PC-3 (cell line): ENCODE data around the gene ADGRF3. TPM values are rescaled to one million over a fixed set of nuclear protein-coding genes. Genes with fewer than 3 reads are reported as not detected.

Experiments
- ATAC-seq: fragments of 200-7000 bp; cut with Tn5 transposase; 2 replicates; pipeline ENCODE4 v1.9.1; 2020; ENCODE audit warnings: mild to moderate bottlenecking, moderate library complexity
- BruUV-seq: library from RNA; stranded (reverse); fragments of 400-500 nt; replicated peaks from 2 replicates; lab custom pipeline; 2021; lab: Mats Ljungman, UMichigan
- CTCF ChIA-PET: fragments of 300-600 bp; sonication (Branson Sonifier 250); formaldehyde crosslinking; loops from one replicate; lab custom pipeline; 2022; ENCODE audit warnings: antibody characterized with exemption; lab: Charles Lee
- POLR2A ChIA-PET: fragments of 300-600 bp; sonication (Branson Sonifier 250); formaldehyde crosslinking; loops from one replicate; lab custom pipeline; 2022; ENCODE audit warnings: antibody characterized with exemption; ENCODE audit not compliant: unreplicated experiment; lab: Charles Lee
- DNase-seq: peaks from one replicate; pipeline ENCODE4 v3.0.0-alpha.2; 2015
- H2AFZ ChIP-seq: fragments of 300-600 bp; sonication (generic); 2 replicates; pipeline ENCODE4 v1.6.0; 2016; ENCODE audit warnings: antibody characterized with exemption, low read length
- H3F3A ChIP-seq: fragments of 300-600 bp; sonication (generic); one replicate; pipeline ENCODE4 v1.6.0; 2017; ENCODE audit warnings: antibody characterized with exemption, low read length, control low read depth, mild to moderate bottlenecking; ENCODE audit not compliant: unreplicated experiment
- H3K27ac ChIP-seq: fragments of 300-600 bp; sonication (generic); 2 replicates; pipeline ENCODE4 v1.5.1; 2016; ENCODE audit warnings: mild to moderate bottlenecking, low read length
- H3K27me3 ChIP-seq: fragments of 300-600 bp; sonication (generic); 2 replicates; pipeline ENCODE4 v1.6.1; 2016; ENCODE audit warnings: low read length, mixed read lengths
- H3K36me3 ChIP-seq: fragments of 300-600 bp; sonication (generic); 2 replicates; pipeline ENCODE4 v1.6.1; 2016; ENCODE audit warnings: low read depth, mixed run types, low read length, mixed read lengths
- H3K4me1 ChIP-seq: fragments of 300-600 bp; sonication (generic); 2 replicates; pipeline ENCODE4 v1.5.1; 2016; ENCODE audit warnings: low read length; ENCODE audit not compliant: insufficient read depth
- H3K4me2 ChIP-seq: fragments of 300-600 bp; sonication (generic); 2 replicates; pipeline ENCODE4 v1.6.0; 2016; ENCODE audit warnings: low read length
- H3K4me3 ChIP-seq: fragments of 300-600 bp; sonication (generic); 2 replicates; pipeline ENCODE4 v1.5.1; 2016; ENCODE audit warnings: mild to moderate bottlenecking, low read length, mixed read lengths
- H3K79me2 ChIP-seq: fragments of 300-600 bp; sonication (generic); 2 replicates; pipeline ENCODE4 v1.6.1; 2017; ENCODE audit warnings: low read length, mixed read lengths
- H3K9ac ChIP-seq: fragments of 300-600 bp; sonication (generic); 2 replicates; pipeline ENCODE4 v1.6.0; 2016; ENCODE audit warnings: mild to moderate bottlenecking, low read length
- H3K9me2 ChIP-seq: fragments of 300-600 bp; sonication (generic); replicated peaks from 2 replicates; pipeline ENCODE4 v1.6.1; 2016; ENCODE audit warnings: mixed run types, low read length, mixed read lengths
- H3K9me3 ChIP-seq: fragments of 300-600 bp; sonication (generic); 2 replicates; pipeline ENCODE4 v1.6.1; 2016; ENCODE audit warnings: low read length, mixed read lengths
- H4K20me1 ChIP-seq: fragments of 300-600 bp; sonication (generic); 2 replicates; pipeline ENCODE4 v1.6.1; 2016; ENCODE audit warnings: low read length, mixed read lengths
- CTCF ChIP-seq: fragments of 300-600 bp; sonication (generic); conservative IDR thresholded peaks from 2 replicates; pipeline ENCODE4 v1.5.1; 2017; ENCODE audit warnings: antibody characterized with exemption, low read depth, mild to moderate bottlenecking, low read length
- EZH2 ChIP-seq: fragments of 300-600 bp; sonication (generic); IDR thresholded peaks from one replicate; pipeline ENCODE4 v1.6.1; 2017; ENCODE audit warnings: antibody characterized with exemption, mild to moderate bottlenecking, low read length; ENCODE audit not compliant: unreplicated experiment
- EZH2phosphoT487 ChIP-seq: fragments of 300-600 bp; sonication (generic); IDR thresholded peaks from 2 replicates; pipeline ENCODE4 v1.6.1; 2018; ENCODE audit warnings: mild to moderate bottlenecking, antibody characterized with exemption, low read length, borderline replicate concordance
- intact Hi-C: fragments of 100-400 bp; cut with micrococcal nuclease; formaldehyde crosslinking; loops from 2 replicates; pipeline ENCODE4 v1.9.0; 2023
- total RNA-seq: library from RNA; depleted of rRNA; stranded (reverse); fragments of >200 nt; gene quantifications from 2 replicates; pipeline ENCODE4 v1.2.3, GENCODE V29; 2014

Gene ADGRF3
- total RNA-seq, 1 experiment from 2014 or later = not detected

GRCh38 chr2:26344581-26345282, 1.9 kb downstream of the ADGRF3 start:
- Histone ChIP-seq H3K9me2 (no peaks in the 10 kb centered on the region), H3K4me2 (peak overlapping the region; percentile 88), H3K36me3 (no peaks in the 10 kb centered on the region), H3K79me2 (peaks cover 56% of the 10 kb centered on the region), H2AFZ (peak overlapping the region; percentile 86; the same call in 1 of the 2 replicates), H3K4me1 (peaks cover 48% of the 10 kb centered on the region), H3F3A (no peaks in the 10 kb centered on the region), H3K4me3 (peak overlapping the region; percentile 91), H3K9me3 (no peaks in the 10 kb centered on the region), H4K20me1 (peaks cover 13% of the 10 kb centered on the region), H3K27me3 (no peaks in the 10 kb centered on the region), H3K9ac (peak overlapping the region; percentile 97), H3K27ac (peak overlapping the region; percentile 82)
- no TSS peak for BruUV-seq
- ChIA-PET CTCF (interaction anchor here (1.6 kb wide), 1 partner anchor 14 kb away, joined by 6 read pairs; no protein-coding TSS in a partner anchor), POLR2A (interaction anchor here (0.5 to 0.6 kb wide), 3 partner anchors 40 to 1065 kb away, joined by 3 read pairs; partner anchors contain the start of gene PPM1G)
- intact Hi-C loops = no loop called here
- peak; percentile 68 for DNase-seq
- ATAC-seq = no peak
- no peak for TF ChIP-seq EZH2phosphoT487
- no peak for TF ChIP-seq CTCF
- TF ChIP-seq EZH2 = no peak

GRCh38 chr2:26340831-26341230, 5.8 kb downstream of the ADGRF3 start:
- intact Hi-C loops = no loop called here
- no peak overlapping the region for H2AFZ ChIP-seq
- H3K79me2 ChIP-seq = peaks cover 18% of the 10 kb centered on the region
- no peak overlapping the region for H3K9ac ChIP-seq
- peaks cover 31% of the 10 kb centered on the region for H3K4me1 ChIP-seq
- no peaks in the 10 kb centered on the region for H4K20me1 ChIP-seq
- CTCF ChIA-PET = no interaction called here
- no peaks in the 10 kb centered on the region for H3K9me2 ChIP-seq
- H3K9me3 ChIP-seq = no peaks in the 10 kb centered on the region
- TF ChIP-seq CTCF (no peak), EZH2phosphoT487 (no peak), EZH2 (no peak)
- no TSS peak for BruUV-seq
- H3K4me2 ChIP-seq = no peak overlapping the region
- no peaks in the 10 kb centered on the region for H3F3A ChIP-seq
- POLR2A ChIA-PET = no interaction called here
- no peaks in the 10 kb centered on the region for H3K36me3 ChIP-seq
- H3K27me3 ChIP-seq = no peaks in the 10 kb centered on the region
- no peak overlapping the region for H3K4me3 ChIP-seq
- H3K27ac ChIP-seq = no peak overlapping the region
- no peak for ATAC-seq
- DNase-seq = peak; percentile 34

GRCh38 chr2:26337298-26337697, 9.3 kb downstream of the ADGRF3 start:
- ChIA-PET POLR2A (no interaction called here), CTCF (no interaction called here)
- intact Hi-C loops = no loop called here

More at GRCh38 chr2:26337298-26337697, 9.3 kb downstream of the ADGRF3 start:
- no peak overlapping the region for H3K4me3 ChIP-seq
- H3K4me2 ChIP-seq = no peak overlapping the region
- no peaks in the 10 kb centered on the region for H3F3A ChIP-seq
- no peaks in the 10 kb centered on the region for H3K36me3 ChIP-seq
- DNase-seq (no peak), ATAC-seq (no peak)
- no peaks in the 10 kb centered on the region for H3K79me2 ChIP-seq
- H2AFZ ChIP-seq = no peak overlapping the region
- no peaks in the 10 kb centered on the region for H3K9me3 ChIP-seq
- peaks cover 5% of the 10 kb centered on the region for H3K4me1 ChIP-seq
- H4K20me1 ChIP-seq = no peaks in the 10 kb centered on the region
- BruUV-seq = no TSS peak
- no peak overlapping the region for H3K27ac ChIP-seq
- no peaks in the 10 kb centered on the region for H3K27me3 ChIP-seq
- no peaks in the 10 kb centered on the region for H3K9me2 ChIP-seq
- no peak overlapping the region for H3K9ac ChIP-seq
- no peak for TF ChIP-seq EZH2
- no peak for TF ChIP-seq EZH2phosphoT487
- no peak for TF ChIP-seq CTCF
